NCI-H226 (cell line): ENCODE measurements around the gene AMN1.

ENCODE experiments used
- DNase-seq: peaks from one replicate; pipeline ENCODE4 v3.0.0-alpha.2; 2015

The AMN1 gene

GRCh38 chr12:31627456-31628054 is 101.3 kb downstream of the AMN1 start:
- no peak for DNase-seq

- no peak for DNase-seq
Observed at GRCh38 chr12:31626270-31626995, 102.4 kb downstream of the AMN1 start.

GRCh38 chr12:31622038-31622437 is 106.8 kb downstream of the AMN1 start:
- no peak for DNase-seq
